Esophagus (tissue), 2 donors: ENCODE measurements around the gene CREB3L1. TPM values are rescaled to one million over a fixed set of nuclear protein-coding genes. Genes with fewer than 3 reads are reported as not detected.
"Not testable (repeated sequence)": the region's sequence is repeated elsewhere in the genome, so short reads cannot be mapped to it uniquely, and the experiment has no call there.

Source experiments
- H3K27ac ChIP-seq, 2 donors: one replicate each; pipeline ENCODE4 v1.5.1; 2013; ENCODE audit warnings: low read depth in 2 of 2, mild to moderate bottlenecking in 2 of 2, inconsistent platforms in 1 of 2, low read length in 1 of 2, moderate library complexity in 1 of 2
- H3K27me3 ChIP-seq, 2 donors: one replicate each; pipeline ENCODE4 v1.6.1; 2013; ENCODE audit warnings: low read length in 2 of 2, control low read depth in 1 of 2, mild to moderate bottlenecking in 1 of 2; ENCODE audit not compliant: insufficient read depth in 2 of 2, control insufficient read depth in 1 of 2
- H3K36me3 ChIP-seq, 2 donors: one replicate each; pipeline ENCODE4 v1.6.1; 2013; ENCODE audit warnings: low read length in 1 of 2; ENCODE audit not compliant: control insufficient read depth in 2 of 2, insufficient read depth in 2 of 2
- H3K4me1 ChIP-seq, 2 donors: one replicate each; pipeline ENCODE4 v1.6.1; 2013; ENCODE audit warnings: low read length in 1 of 2; ENCODE audit not compliant: control insufficient read depth in 2 of 2, insufficient read depth in 2 of 2
- H3K4me3 ChIP-seq, 2 donors: one replicate each; pipeline ENCODE4 v1.5.1; 2013; ENCODE audit warnings: low read length in 2 of 2, mild to moderate bottlenecking in 2 of 2, low read depth in 1 of 2, moderate library complexity in 1 of 2
- H3K9me3 ChIP-seq, 2 donors: one replicate each; pipeline ENCODE4 v1.6.1; 2013; ENCODE audit warnings: mild to moderate bottlenecking in 2 of 2, low read depth in 1 of 2, low read length in 1 of 2, moderate library complexity in 1 of 2; ENCODE audit not compliant: control insufficient read depth in 2 of 2, insufficient read depth in 1 of 2
- WGBS, 2 donors: extraction: QIAGEN DNeasy Blood & Tissue Kit; methylation state at CpG; one replicate each; pipeline ENCODE4 v1.1.7; 2013; 5-methylcytosine and 5-hydroxymethylcytosine counted together
- polyA plus RNA-seq, 2 donors: library from polyadenylated mRNA; stranded (reverse); fragments of 200-250 nt; gene quantifications; one replicate each; pipeline ENCODE4 v1.2.3, GENCODE V29; 2013
- donor health status: healthy with polysubstance abuse.
- donor health status: Bipolar disorder and iron deficiency.

The CREB3L1 gene
- polyA plus RNA-seq, 2 donors, result 0.31 to 0.60 TPM

DNA sequence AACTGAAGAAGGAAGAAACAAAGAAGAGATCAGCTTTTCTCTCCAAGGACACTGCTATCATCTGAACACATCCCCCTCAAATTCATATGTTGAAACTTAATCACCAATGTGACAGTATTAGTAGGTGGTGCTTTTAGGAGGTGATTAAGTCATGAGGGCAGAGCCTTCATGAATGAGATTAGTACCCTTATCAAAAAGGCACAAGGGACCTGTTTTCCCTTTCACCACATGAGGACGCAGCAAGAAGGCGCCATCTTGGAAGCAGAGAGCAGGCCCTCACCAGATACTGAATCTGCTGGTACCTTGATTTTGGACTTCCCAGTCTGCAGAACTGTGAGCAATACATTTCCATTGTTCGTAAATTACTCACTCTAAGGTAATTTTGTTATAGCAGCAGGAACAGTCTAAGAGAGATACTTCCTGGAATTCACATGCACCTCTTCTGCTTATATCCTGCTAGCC lies 20.9 kb upstream of the CREB3L1 start:
- Histone ChIP-seq H3K9me3 (no peaks in the 10 kb centered on the region), H3K4me1 (no peaks in the 10 kb centered on the region)
- whole genome bisulfite sequencing, 2 donors, result 96% methylated on average over 3 of the region's 3 CpGs

DNA sequence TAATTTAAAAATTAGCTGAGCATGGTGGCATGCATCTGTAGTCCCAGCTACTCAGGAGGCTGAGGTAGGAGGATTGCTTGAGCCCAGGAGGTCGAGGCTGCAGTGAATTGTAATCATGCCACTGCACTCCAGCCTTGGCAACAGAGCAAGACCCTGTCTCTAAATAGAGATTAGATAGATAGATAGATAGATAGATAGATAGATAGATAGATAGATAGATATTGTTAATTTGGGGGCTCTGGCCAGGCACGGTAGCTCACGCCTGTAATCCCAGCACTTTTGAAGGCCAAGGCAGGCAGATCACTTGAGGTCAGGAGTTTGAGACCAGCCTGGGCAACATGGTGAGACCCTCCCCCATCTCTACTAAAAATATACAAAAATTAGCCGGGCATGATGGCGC lies 18.1 kb upstream of the CREB3L1 start:
- WGBS, 2 donors, result 87 to 90% methylated on average over 5 of the region's 5 CpGs
- not testable (repeated sequence) for H3K4me1 ChIP-seq, H3K27ac ChIP-seq, H3K36me3 ChIP-seq, H3K9me3 ChIP-seq, H3K4me3 ChIP-seq, H3K27me3 ChIP-seq

More for the DNA sequence above, 20.9 kb upstream of the CREB3L1 start:
- Histone ChIP-seq H3K36me3 (no peaks in the 10 kb centered on the region), H3K27me3 (no peaks in the 10 kb centered on the region), H3K27ac (no peak overlapping the region), H3K4me3 (no peak overlapping the region)

DNA sequence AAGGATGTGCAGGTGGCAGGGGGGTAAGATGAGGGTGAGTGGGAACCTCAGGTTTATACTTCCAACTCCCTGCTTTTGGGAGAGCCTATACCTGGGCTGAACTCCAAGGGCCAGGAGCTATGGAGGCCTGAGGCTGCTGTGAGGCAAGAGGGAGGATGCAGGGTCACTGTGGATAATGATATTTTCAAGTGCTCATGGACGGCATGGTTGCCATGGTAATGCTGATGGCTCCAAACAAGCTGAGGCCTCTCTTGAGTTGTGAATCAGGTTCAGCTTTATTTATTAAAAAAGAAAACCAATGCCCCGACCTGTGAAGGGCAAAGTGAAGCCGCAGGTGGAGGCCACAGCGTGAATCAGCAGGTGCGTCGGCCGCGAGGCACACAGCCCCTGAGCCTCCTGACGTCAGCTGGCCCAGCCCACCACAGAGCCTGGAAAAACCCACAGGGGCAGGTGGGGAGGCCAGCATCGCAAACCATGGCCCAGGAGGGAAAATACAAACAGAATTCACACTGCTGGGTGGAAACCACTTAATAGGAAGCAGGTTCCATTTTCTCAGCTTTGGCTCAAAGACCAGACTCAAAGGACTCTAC lies 17.4 kb upstream of the CREB3L1 start:
- Histone ChIP-seq H3K9me3 (no peaks in the 10 kb centered on the region), H3K27me3 (no peaks in the 10 kb centered on the region), H3K4me1 (no peaks in the 10 kb centered on the region), H3K4me3 (no peak overlapping the region), H3K27ac (no peak overlapping the region), H3K36me3 (no peaks in the 10 kb centered on the region)
- WGBS, 2 donors, result 64 to 78% methylated on average over 10 of the region's 10 CpGs

DNA sequence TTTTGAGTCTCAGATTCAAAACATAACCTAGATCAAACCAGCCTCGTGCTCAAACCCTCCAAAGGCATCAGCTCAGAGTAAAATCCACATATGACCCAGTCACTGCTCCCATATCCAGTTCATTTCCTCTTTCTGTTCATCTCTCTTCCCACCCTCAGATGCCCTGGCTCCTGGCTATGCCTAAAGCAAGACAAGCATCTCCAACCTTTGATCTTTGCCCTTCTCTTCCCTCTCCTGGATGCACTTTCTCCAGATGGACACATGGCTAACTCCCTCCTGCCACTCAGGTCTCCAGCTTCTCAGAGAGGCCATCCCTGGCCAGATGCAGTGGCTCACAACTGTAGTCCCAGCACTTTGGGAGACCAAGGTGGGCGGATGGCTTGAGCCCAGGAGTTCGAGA lies 14.3 kb upstream of the CREB3L1 start:
- no peak overlapping the region for H3K4me3 ChIP-seq
- WGBS, 2 donors, result 84 to 92% methylated on average over 3 of the region's 3 CpGs
- H3K36me3 ChIP-seq, result no peaks in the 10 kb centered on the region
- no peaks in the 10 kb centered on the region for H3K4me1 ChIP-seq
- H3K27ac ChIP-seq, result no peak overlapping the region
- peaks cover 0 to 2% of the 10 kb centered on the region in 2 donors for H3K9me3 ChIP-seq
- H3K27me3 ChIP-seq, result no peaks in the 10 kb centered on the region

DNA sequence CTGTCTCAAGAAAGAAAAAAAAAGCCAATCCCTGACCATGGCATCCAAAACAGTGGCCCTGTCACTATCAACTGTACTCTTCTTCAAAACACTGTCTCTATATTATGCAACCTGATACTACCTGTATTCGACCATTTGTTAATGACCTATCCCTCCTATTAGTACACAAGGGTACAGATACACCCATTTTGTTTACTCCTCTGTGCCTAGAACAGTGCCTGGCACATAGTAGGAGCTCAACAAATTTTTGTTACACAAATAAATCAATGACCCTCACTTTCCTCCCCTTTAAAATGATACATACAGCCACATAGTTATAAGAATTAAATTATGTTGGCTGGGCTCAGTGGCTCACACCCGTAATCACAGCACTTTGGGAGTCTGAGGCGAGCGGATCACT lies 13.4 kb upstream of the CREB3L1 start:
- Histone ChIP-seq H3K4me1 (no peaks in the 10 kb centered on the region), H3K27ac (no peak overlapping the region), H3K9me3 (peaks cover 0 to 2% of the 10 kb centered on the region in 2 donors), H3K4me3 (no peak overlapping the region), H3K27me3 (no peaks in the 10 kb centered on the region), H3K36me3 (no peaks in the 10 kb centered on the region)
- 96 to 97% methylated on average over 4 of the region's 4 CpGs for WGBS, 2 donors

DNA sequence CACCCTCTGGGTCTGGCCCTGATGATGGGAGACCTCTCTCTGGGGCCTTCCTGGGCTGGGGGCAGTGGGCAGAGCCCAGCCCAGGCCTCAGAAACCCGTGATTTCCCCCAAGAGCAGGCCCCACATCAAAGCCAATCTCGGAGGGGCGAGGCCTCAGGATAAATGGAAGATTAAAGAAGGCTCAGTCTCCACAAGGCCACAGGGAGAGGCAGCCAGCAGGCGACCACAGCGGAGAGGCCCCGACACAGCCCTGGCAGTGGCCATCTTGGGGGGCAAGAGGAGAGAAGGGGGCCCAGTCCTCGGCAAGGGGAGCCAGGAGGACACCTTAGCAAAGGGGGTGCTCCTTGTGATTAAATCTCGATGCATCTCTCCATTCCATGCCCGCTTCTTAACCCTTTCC lies 12.5 kb upstream of the CREB3L1 start:
- Histone ChIP-seq H3K9me3 (peaks cover 0 to 2% of the 10 kb centered on the region in 2 donors), H3K36me3 (no peaks in the 10 kb centered on the region), H3K4me1 (no peaks in the 10 kb centered on the region), H3K27me3 (no peaks in the 10 kb centered on the region), H3K27ac (no peak overlapping the region), H3K4me3 (no peak overlapping the region)
- WGBS, 2 donors, result 63 to 65% methylated on average over 9 of the region's 9 CpGs

DNA sequence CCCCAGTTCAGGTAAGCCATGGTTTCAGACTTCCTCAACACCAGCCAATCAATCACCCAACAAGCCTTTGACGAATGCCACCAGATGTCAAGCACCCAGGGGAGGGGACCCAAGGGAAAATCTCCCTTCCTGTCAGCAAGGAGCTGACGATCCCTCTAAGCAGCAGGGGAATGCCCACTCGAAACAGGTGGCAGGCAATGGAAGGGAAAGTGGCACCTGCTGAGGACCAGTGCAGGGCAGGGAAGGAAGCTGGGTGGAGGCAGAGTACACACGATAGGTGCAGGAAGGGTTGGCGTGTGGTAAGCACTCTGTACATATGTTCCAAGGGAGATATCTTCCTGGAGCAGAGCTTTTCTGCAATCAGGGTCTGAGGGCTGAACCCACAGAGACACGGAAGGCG lies 11.7 kb upstream of the CREB3L1 start:
- H3K27me3 ChIP-seq, result no peaks in the 10 kb centered on the region

DNA sequence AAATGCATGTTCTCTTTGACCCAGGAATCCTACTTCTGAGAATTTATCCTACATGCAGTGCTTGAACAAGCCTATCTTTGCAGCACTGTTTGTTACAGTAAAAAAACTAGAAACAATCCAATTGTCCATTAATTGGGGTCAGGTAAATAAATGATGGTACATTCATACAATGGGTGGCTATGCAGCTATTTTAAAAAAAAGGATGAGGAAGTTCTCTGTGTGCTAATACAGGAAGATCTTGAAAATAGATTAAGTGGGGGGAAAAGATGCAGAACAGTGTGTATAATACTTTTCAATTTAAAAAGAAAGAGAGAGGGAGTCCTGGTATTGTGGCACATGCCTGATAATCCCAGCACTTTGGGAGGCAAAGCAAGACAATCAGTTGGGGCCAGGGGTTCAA lies 9.5 kb upstream of the CREB3L1 start:
- no peak overlapping the region for H3K4me3 ChIP-seq
- H3K27ac ChIP-seq, result no peak overlapping the region
- H3K4me1 ChIP-seq, result peaks cover 0 to 6% of the 10 kb centered on the region in 2 donors
- no peaks in the 10 kb centered on the region for H3K27me3 ChIP-seq
- no peaks in the 10 kb centered on the region for H3K36me3 ChIP-seq
- peaks cover 0 to 2% of the 10 kb centered on the region in 2 donors for H3K9me3 ChIP-seq

More for the DNA sequence above, 11.7 kb upstream of the CREB3L1 start:
- Histone ChIP-seq H3K4me1 (no peaks in the 10 kb centered on the region), H3K4me3 (no peak overlapping the region), H3K36me3 (no peaks in the 10 kb centered on the region), H3K27ac (no peak overlapping the region), H3K9me3 (peaks cover 0 to 2% of the 10 kb centered on the region in 2 donors)
- WGBS, 2 donors, result 79 to 83% methylated on average over 7 of the region's 7 CpGs

DNA sequence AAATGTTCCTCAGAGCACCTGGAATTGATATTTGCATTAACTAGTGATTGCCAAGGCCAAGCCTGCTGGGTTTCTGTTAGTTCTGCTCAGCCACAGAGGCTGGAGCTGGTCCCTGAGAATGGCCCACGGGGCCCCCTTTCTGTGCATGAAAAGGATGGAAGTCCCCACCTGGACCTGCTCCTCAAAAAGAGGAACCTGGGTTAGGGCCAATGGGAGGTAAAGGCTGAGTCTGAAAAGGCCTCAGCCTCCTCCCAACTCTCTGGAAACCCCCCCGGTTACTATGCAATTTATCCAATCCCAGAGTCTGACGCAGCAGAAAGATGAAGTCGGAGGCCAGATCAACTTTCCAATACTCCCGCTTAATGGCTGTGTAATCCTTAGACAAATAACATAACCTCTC lies 6.8 kb upstream of the CREB3L1 start:
- Histone ChIP-seq H3K9me3 (peaks cover 0 to 2% of the 10 kb centered on the region in 2 donors), H3K27ac (no peak overlapping the region), H3K4me3 (no peak overlapping the region), H3K27me3 (no peaks in the 10 kb centered on the region), H3K36me3 (no peaks in the 10 kb centered on the region), H3K4me1 (peaks cover 6 to 8% of the 10 kb centered on the region in 2 donors)
- WGBS, 2 donors, result 84 to 91% methylated on average over 5 of the region's 5 CpGs

DNA sequence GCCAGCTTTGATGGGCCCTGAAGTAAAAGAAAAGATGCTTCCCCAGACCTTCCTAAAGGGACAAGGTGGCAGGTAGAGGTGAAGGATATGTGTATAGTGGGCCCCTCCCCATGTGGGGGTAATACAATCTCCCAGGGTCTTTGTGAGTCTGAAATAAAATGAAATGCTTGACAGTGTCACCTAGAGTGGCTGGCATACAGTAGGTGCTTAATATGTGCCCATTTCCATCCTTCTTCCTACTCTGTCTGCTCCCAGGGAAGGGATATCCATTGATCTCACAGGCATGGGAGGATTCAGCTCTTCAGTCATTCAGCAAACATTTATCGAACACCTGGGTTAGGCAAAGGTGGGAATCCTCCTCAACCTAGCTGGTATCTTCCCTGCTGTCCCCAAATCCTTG lies 6.1 kb upstream of the CREB3L1 start:
- H3K27ac ChIP-seq, result no peak overlapping the region
- no peaks in the 10 kb centered on the region for H3K9me3 ChIP-seq
- no peaks in the 10 kb centered on the region for H3K27me3 ChIP-seq
- H3K4me1 ChIP-seq, result peaks cover 6 to 8% of the 10 kb centered on the region in 2 donors
- 94 to 98% methylated on average over 1 of the region's 1 CpG for WGBS, 2 donors
- H3K4me3 ChIP-seq, result no peak overlapping the region
- H3K36me3 ChIP-seq, result no peaks in the 10 kb centered on the region
